AG09309 (cell line): ENCODE measurements around the gene RNF223.

Experiments
- DNase-seq: peaks from one replicate; pipeline ENCODE4 v3.0.0-alpha.2; 2010; ENCODE audit warnings: low read depth
- H3K4me3 ChIP-seq: 2 replicates; pipeline ENCODE4 v1.5.1; 2011; ENCODE audit warnings: mild to moderate bottlenecking, low read depth, low read length, moderate library complexity; ENCODE audit not compliant: control insufficient read depth
- TF ChIP-seq, protein P1 (sequence below): IDR thresholded peaks from 2 replicates; pipeline ENCODE4 v1.5.1; 2011; ENCODE audit warnings: mild to moderate bottlenecking, low read depth, low read length, inconsistent platforms; ENCODE audit not compliant: insufficient read depth, control insufficient read depth; ENCODE audit errors: missing control alignments

RNF223 gene

GRCh38 chr1:1073743-1074587 is at the start of gene RNF223:
Gene RNF223, minus strand, starts transcription at chr1:1074306. Its CDS starts 1,740 bp downstream, at chr1:1072566.
- TF ChIP-seq, protein P1, sequence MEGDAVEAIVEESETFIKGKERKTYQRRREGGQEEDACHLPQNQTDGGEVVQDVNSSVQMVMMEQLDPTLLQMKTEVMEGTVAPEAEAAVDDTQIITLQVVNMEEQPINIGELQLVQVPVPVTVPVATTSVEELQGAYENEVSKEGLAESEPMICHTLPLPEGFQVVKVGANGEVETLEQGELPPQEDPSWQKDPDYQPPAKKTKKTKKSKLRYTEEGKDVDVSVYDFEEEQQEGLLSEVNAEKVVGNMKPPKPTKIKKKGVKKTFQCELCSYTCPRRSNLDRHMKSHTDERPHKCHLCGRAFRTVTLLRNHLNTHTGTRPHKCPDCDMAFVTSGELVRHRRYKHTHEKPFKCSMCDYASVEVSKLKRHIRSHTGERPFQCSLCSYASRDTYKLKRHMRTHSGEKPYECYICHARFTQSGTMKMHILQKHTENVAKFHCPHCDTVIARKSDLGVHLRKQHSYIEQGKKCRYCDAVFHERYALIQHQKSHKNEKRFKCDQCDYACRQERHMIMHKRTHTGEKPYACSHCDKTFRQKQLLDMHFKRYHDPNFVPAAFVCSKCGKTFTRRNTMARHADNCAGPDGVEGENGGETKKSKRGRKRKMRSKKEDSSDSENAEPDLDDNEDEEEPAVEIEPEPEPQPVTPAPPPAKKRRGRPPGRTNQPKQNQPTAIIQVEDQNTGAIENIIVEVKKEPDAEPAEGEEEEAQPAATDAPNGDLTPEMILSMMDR, result no peak
- no peak for DNase-seq
- H3K4me3 ChIP-seq, result no peak within 1 kb of the TSS

GRCh38 chr1:1122981-1123480 is 48.9 kb upstream of the RNF223 start:
- no peak for DNase-seq
- no peak overlapping the region for H3K4me3 ChIP-seq
- TF ChIP-seq, protein P1, result no peak

GRCh38 chr1:1122078-1122811 is 48.1 kb upstream of the RNF223 start:
- peak overlapping the region; percentile 14 for H3K4me3 ChIP-seq
- no peak for DNase-seq
- TF ChIP-seq, protein P1, result peak; percentile 95

GRCh38 chr1:1121611-1122077 is 47.5 kb upstream of the RNF223 start:
- H3K4me3 ChIP-seq, result peak overlapping the region; percentile 14

GRCh38 chr1:1120866-1121591 is 46.9 kb upstream of the RNF223 start:
- DNase-seq, result no peak
- TF ChIP-seq, protein P1, result no peak
- H3K4me3 ChIP-seq, result no peak overlapping the region

More at GRCh38 chr1:1121611-1122077, 47.5 kb upstream of the RNF223 start:
- TF ChIP-seq, protein P1, result no peak
- no peak for DNase-seq

GRCh38 chr1:1120096-1120495 is 46.0 kb upstream of the RNF223 start:
- TF ChIP-seq, protein P1, result no peak
- no peak for DNase-seq

More at GRCh38 chr1:1120096-1120495, 46.0 kb upstream of the RNF223 start:
- no peak overlapping the region for H3K4me3 ChIP-seq
